ENCODE results near the gene JPH4. TPM values are rescaled to one million over a fixed set of nuclear protein-coding genes. Genes with fewer than 3 reads are reported as not detected.

Gene JPH4
- total RNA-seq, 1 experiment from 2014 or later: 0.15 TPM

GRCh38 chr14:23532658-23533057 lies 45.9 kb downstream of the JPH4 start:
- intact Hi-C loops (cut with micrococcal nuclease): no loop called here
- BruUV-seq (replicated peaks): no TSS peak
- Histone ChIP-seq H3K4me1 (ENCODE audit: control insufficient read depth in 1 of 2, insufficient read depth in 2 of 2, low read length in 2 of 2) (no peaks in the 10 kb centered on the region), H3K36me3 (ENCODE audit: control insufficient read depth in 1 of 2, insufficient read depth in 2 of 2, low read length in 2 of 2) (no peaks in the 10 kb centered on the region; a peak in 1 of 4 replicates), H3K79me2 (ENCODE audit: insufficient read depth, low read length) (no peaks in the 10 kb centered on the region), H3K4me3 (replicated peaks in 1 of 2; ENCODE audit: low read depth in 1 of 2, low read length in 2 of 2) (no peak overlapping the region), H3K4me2 (ENCODE audit: low read length) (no peak overlapping the region), H2AFZ (ENCODE audit: low read depth, low read length, poor library complexity, severe bottlenecking) (no peak overlapping the region), H3K9me3 (ENCODE audit: control insufficient read depth in 1 of 2, insufficient read depth in 1 of 2, low read depth in 1 of 2, low read length in 2 of 2) (no peaks in the 10 kb centered on the region), H3K9me2 (ENCODE audit: insufficient read depth) (no peaks in the 10 kb centered on the region), H3K9ac (ENCODE audit: low read length) (no peak overlapping the region), H4K20me1 (ENCODE audit: insufficient read depth) (no peaks in the 10 kb centered on the region), H3K27ac (ENCODE audit: low read depth, low read length) (no peak overlapping the region), H3K27me3 (ENCODE audit: insufficient read depth, low read length) (no peaks in the 10 kb centered on the region)
- no peak for ATAC-seq
- ChIA-PET RAD21 (ENCODE audit: low non-redundant PET in 1 of 2, low total read pairs in 2 of 2, uncharacterized antibody in 2 of 2, unreplicated experiment in 2 of 2) (no interaction called here), CTCF (interaction anchor here (0.6 kb wide), 1 partner anchor 9 kb away, joined by 5 read pairs; no protein-coding TSS in a partner anchor), POLR2A (no interaction called here)
- TF ChIP-seq EZH2 (IDR thresholded peaks at IDR 0.05) (no peak), ZNF274 (IDR thresholded peaks at IDR 0.05; ENCODE audit: low read depth, low read length) (no peak), EGR1 (IDR thresholded peaks at IDR 0.05; ENCODE audit: low read depth) (no peak), CBX3 (IDR thresholded peaks at IDR 0.05; ENCODE audit: low read depth) (no peak), POLR2AphosphoS5 (IDR thresholded peaks at IDR 0.05; ENCODE audit: low read depth, low read length) (no peak), CEBPB (IDR thresholded peaks at IDR 0.05; ENCODE audit: low read depth) (no peak), YY1 (IDR thresholded peaks at IDR 0.05; ENCODE audit: extremely low read depth, insufficient replicate concordance, low read depth, low read length) (no peak), JUND (IDR thresholded peaks at IDR 0.05) (no peak)
- DNase-seq (ENCODE audit: low read depth, low spot score): no peak

GRCh38 chr14:23531391-23531790 lies 47.2 kb downstream of the JPH4 start:
- POLR2A ChIA-PET: no interaction called here
- CTCF ChIA-PET: no interaction called here
- DNase-seq (ENCODE audit: low read depth, low spot score) (no peak), ATAC-seq (no peak)
- no peaks in the 10 kb centered on the region for H3K79me2 ChIP-seq (ENCODE audit: insufficient read depth, low read length)
- no peaks in the 10 kb centered on the region for H3K4me1 ChIP-seq (ENCODE audit: control insufficient read depth in 1 of 2, insufficient read depth in 2 of 2, low read length in 2 of 2)
- no peaks in the 10 kb centered on the region for H3K27me3 ChIP-seq (ENCODE audit: insufficient read depth, low read length)
- no peaks in the 10 kb centered on the region for H3K9me2 ChIP-seq (ENCODE audit: insufficient read depth)
- no peak overlapping the region for H3K9ac ChIP-seq (ENCODE audit: low read length)
- intact Hi-C loops (cut with micrococcal nuclease): no loop called here
- no peak overlapping the region for H3K4me3 ChIP-seq (replicated peaks in 1 of 2; ENCODE audit: low read depth in 1 of 2, low read length in 2 of 2)
- no peak overlapping the region for H2AFZ ChIP-seq (ENCODE audit: low read depth, low read length, poor library complexity, severe bottlenecking)
- H3K36me3 ChIP-seq (ENCODE audit: control insufficient read depth in 1 of 2, insufficient read depth in 2 of 2, low read length in 2 of 2): no peaks in the 10 kb centered on the region; a peak in 1 of 4 replicates
- no TSS peak for BruUV-seq (replicated peaks)
- H3K4me2 ChIP-seq (ENCODE audit: low read length): no peak overlapping the region
- no peak overlapping the region for H3K27ac ChIP-seq (ENCODE audit: low read depth, low read length)
- H3K9me3 ChIP-seq (ENCODE audit: control insufficient read depth in 1 of 2, insufficient read depth in 1 of 2, low read depth in 1 of 2, low read length in 2 of 2): no peaks in the 10 kb centered on the region
- H4K20me1 ChIP-seq (ENCODE audit: insufficient read depth): no peaks in the 10 kb centered on the region
- RAD21 ChIA-PET (ENCODE audit: low non-redundant PET in 1 of 2, low total read pairs in 2 of 2, uncharacterized antibody in 2 of 2, unreplicated experiment in 2 of 2): no interaction called here
- TF ChIP-seq REST (IDR thresholded peaks at IDR 0.05; ENCODE audit: low read depth) (no peak), EZH2 (IDR thresholded peaks at IDR 0.05) (no peak), YY1 (IDR thresholded peaks at IDR 0.05; ENCODE audit: extremely low read depth, insufficient replicate concordance, low read depth, low read length) (no peak), ZFX (IDR thresholded peaks at IDR 0.05) (no peak), SIN3A (IDR thresholded peaks at IDR 0.05; ENCODE audit: low read depth) (no peak), ATF3 (IDR thresholded peaks at IDR 0.05) (no peak), POLR2A (IDR thresholded peaks at IDR 0.05; ENCODE audit: borderline replicate concordance, extremely low read depth, insufficient read depth, insufficient read length) (no peak), SRF (IDR thresholded peaks at IDR 0.05; ENCODE audit: low read depth) (no peak), EGR1 (IDR thresholded peaks at IDR 0.05; ENCODE audit: low read depth) (no peak), CTCF (IDR thresholded peaks at IDR 0.05 in 2 of 3, conservative IDR thresholded peaks at IDR 0.05 in 1 of 3; ENCODE audit: borderline replicate concordance in 1 of 3, insufficient read depth in 1 of 3, low read depth in 2 of 3, low read length in 2 of 3) (no peak), ELF1 (IDR thresholded peaks at IDR 0.05; ENCODE audit: borderline replicate concordance, low read depth) (no peak), ZNF274 (IDR thresholded peaks at IDR 0.05; ENCODE audit: low read depth, low read length) (no peak), FOSL1 (IDR thresholded peaks at IDR 0.05; ENCODE audit: low read depth) (no peak), POLR2AphosphoS5 (IDR thresholded peaks at IDR 0.05; ENCODE audit: low read depth, low read length) (no peak), CEBPB (IDR thresholded peaks at IDR 0.05; ENCODE audit: low read depth) (no peak), CBX3 (IDR thresholded peaks at IDR 0.05; ENCODE audit: low read depth) (no peak)
